GM18511 (cell line): ENCODE measurements around the gene PPP1R2C.

Experiments used
- ATAC-seq: cut with Tn5 transposase; IDR thresholded peaks from one replicate; pipeline ENCODE4 v1.9.1; 2021; ENCODE audit warnings: mild to moderate bottlenecking, moderate library complexity; ENCODE audit not compliant: unreplicated experiment

The PPP1R2C gene

DNA sequence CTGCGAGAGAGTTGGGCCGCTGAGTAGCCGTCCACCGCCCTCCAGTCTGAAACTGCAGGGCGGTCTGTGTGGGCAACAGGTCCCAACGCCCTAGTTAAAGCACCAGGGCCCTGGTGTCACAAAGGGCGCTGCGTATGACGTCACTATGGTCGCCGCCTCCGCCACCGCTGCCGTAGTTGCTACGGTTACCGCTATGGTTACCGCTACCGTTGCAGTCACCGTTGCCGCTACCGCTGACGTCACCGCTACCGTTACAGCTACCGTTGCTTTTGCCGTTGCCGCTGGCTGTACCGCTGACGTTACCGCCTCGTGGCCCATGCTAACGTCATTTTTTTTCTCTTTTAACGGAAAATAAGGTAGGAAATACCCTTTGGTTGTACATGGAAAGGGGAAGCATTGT, at the start of gene PPP1R2C:
TSS of gene PPP1R2C (minus strand) at position 68 of the 400 bp plus-strand sequence. CDS start 84 bp downstream, outside the sequence.
- ATAC-seq, result no peak

DNA sequence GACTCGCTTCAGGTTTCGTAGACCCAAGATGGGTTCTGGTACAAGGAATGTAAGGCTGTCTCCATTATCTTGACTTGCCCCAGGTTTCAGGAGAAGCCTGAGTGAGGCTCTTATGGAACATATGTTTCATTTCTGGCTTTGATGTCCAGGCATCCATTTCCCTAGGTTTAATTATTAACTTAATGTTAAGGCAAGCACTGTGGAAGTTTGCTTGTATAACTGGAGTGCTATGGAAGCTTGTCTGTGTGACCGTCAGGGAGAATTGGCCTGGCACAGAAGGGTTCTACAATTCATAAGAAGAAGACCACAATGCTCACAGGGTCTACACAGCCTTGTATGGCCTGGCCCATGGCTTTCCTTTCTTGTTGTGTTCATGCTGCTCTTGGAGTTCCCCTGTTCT, 47.2 kb upstream of the PPP1R2C start:
- no peak for ATAC-seq

DNA sequence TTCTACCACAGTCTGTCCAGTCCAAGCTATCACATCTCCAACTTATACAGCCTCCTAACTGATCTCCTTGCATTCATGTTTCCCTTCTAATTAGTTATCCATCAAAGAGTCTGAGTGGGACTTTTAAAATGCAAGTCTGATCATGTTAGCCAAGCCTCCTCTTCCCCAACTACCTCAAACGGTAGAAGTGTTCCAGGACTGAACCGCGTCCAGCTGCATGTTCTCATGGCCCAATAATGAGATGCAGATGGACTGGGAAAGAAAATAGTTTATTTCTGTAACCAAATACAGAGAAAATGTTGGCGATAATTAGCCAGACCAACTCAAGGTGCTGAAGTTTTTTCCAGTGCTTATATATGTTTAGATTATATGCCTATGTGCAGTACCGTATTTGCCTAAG, 46.6 kb upstream of the PPP1R2C start:
- ATAC-seq, result no peak

DNA sequence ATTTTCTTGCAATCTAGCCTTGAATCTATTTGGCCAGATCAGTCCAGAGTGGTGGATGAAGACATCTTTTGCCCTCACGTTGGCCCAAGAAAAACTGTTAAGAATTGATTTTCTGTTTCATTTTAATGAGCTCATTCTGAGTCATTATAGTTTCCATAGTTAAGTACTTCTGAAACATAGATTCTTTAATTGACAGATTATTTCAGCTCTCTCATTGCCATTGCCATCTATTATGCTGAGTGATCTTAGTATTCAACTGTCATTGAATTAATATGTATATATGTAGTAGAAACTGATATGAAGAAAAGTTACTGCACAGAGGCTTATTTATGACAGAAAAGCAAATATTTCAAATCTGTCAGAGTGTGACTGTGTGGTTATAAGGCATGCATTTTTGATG, 45.5 kb upstream of the PPP1R2C start:
- ATAC-seq, result no peak

DNA sequence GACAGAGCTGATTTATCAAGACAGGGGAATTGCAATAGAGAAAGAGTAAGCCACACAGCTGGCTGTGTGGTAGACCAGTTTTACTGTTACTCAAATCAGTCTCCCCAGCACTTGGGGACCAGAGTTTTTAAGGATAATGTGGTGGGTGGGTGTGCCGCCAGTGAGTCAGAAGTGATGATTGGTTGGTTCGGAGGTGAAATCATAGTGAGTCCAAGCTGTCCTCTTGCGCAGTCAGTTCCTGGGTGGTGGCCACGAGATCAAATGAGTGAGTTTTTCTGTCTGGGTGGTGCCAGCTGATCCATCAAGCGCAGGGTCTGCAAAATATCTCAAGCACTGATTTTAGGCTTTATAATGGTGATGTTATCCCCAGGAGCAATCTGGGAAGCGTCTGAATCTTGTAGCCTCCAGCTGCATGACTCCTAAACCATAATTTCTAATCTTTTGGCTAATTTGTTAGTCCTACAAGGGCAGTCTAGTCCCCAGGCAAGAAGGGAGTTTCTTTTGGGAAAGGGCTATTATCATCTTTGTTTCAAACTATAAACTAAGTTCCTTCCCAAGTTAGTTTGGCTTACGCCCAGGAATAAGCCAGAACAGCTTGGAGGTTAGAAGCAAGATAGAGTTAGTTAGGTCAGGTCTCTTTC, 44.0 kb upstream of the PPP1R2C start:
- no peak for ATAC-seq

DNA sequence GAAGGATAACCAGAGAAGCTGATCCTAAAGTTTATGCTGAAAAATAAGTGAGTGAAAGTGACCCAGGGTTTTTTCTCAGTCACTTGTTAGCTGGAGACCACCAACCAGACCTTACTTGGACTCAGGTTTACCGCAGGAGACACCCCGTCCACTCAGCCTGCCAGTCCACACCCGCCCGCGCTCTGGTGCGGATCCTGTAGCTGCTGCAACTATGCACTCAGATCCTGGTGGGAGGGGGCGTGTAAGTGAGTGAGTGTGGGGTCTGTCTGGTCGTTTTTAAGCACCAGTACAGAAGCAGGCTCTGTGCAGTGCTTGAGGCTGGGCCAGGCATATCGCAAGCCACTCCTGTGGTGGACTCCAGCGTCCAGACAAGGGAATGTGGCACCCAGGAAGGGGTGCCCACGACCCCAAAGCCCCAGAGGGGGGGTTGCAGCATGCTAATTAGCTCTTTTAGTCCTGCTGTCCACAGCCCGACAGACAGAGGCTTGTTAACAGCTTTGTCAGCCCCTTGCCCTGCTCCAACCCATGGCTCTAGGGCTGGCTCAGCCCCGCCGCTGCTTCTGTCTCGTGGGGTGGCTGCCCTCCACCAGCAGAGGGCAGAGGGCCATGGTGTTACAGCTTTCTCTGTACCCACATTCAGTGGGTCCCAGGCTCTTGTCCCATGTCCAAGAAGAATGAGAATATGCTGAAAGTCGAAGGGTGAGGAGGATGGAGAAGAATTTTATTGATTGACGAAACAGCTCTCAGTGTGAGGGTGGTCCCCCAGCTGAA, 40.4 kb upstream of the PPP1R2C start:
- ATAC-seq, result no peak

DNA sequence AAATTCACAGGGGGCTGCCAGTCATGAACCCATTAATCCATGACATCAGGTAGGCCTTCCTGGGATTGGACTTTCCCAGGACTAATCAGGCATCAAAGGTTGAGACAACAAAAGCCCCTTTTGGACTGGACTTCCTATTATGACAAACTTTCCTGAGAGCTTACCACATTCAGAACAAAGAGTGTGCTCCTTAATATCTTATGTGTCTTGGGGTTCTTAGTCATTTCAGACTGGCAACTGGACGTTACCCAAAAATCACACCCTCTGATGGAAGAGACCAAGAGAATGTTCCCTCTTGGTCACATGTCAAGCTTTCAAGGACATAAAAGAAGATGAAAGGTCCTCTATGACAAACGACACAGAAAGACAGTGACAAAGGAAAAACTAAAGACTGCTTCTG, 31.6 kb upstream of the PPP1R2C start:
- ATAC-seq, result no peak

DNA sequence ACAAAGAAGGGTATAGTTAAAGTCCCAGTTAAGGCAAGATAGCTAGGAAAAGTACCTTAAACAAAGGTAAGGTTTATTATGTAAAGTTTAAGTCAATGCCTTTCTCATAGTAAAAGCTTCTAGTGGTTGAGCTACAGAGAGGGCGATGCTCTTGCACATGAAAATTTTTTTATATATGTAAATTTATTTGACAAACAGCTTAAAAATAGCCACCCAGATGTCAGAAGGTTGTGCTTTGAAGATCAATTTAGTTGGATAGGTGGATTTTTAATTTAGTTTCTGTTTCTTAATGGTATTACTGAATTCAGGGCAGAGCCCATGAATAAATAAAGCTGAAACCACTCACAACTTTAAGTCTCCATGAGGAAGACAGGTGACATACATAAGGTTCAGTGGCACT, 29.4 kb upstream of the PPP1R2C start:
- no peak for ATAC-seq

DNA sequence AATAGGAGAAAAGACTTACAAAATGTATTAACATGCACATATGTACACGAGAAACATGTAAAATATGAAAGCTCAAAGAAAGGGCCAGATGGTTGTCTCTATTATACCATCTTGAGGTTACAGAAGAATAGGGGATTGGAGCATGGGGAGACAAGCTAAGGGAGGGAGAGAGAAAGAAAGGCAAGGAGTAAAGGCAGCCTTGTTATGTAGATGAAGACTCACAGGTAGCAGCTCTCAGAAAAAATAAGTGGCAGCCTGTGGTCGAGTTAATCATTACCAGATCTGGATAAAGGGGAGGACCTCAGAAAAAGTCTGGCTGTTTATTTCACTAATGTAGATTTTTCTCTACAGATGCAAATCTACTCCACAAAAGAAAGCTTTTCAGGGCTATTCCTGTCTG, 26.6 kb upstream of the PPP1R2C start:
- no peak for ATAC-seq

DNA sequence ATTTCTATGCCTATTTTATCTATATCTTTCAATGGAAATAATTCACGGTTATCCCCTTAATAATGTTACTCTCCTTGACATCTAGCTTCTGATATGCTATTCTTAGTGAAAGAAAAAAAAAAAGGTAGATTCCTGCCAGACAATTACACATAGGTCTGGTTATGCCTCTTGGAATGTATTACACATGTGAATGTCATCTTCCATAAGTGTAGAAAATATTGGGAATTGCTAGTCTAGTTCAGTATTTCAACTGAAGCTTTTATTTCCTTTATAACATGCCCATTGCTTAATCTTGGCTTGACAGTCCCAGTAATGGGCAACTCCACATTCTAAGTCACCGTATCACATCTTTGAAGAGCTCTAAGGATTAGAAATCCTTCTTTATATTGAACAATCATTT, 25.4 kb upstream of the PPP1R2C start:
- no peak for ATAC-seq

DNA sequence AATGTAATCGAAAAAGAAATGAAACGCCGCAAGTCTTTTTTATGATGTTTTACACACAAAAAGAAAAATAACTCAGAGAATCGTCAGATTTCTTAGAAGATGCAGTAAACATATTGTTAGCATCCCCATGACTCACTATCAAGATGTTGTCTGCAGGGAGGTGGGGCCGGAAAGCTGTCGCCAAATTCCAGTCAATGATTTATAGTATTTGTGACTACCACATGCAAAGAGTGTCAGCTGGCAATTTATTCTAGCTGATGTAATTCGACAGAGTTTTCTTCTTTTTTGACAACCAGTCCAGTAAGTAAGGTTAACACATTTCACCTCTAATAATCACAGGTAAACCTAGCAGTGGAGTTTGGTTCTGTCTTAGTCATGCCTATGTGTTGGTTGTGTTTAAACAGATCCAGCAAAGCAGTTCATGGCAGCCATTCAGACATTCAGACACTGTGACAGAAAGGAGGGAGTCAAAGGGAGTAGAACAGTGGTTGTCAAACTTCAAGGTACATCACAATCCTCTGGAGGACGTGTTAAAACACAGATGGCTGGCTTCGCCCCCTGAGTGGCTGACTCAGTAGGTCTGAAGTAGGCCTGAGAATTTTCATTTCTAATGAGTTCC, 19.8 kb upstream of the PPP1R2C start:
- ATAC-seq, result no peak

DNA sequence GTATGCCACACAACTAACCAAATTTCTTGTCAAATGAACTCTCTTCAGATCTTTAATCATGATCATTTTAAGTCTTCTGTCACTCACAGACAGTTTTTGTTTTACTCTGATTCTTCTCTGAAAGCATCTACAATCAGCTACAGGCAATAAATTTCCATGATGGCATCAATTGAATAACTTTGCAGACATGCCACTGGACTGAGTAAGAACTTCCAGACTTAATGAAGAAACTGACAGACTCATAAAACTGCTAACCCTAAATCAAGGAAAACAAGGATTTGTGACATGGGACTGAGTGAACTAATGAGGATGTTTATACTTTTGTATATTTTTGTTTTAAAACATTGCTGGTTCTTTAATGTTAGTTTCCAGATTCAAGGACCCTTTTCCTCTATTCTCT, 5.5 kb upstream of the PPP1R2C start:
- ATAC-seq, result no peak

DNA sequence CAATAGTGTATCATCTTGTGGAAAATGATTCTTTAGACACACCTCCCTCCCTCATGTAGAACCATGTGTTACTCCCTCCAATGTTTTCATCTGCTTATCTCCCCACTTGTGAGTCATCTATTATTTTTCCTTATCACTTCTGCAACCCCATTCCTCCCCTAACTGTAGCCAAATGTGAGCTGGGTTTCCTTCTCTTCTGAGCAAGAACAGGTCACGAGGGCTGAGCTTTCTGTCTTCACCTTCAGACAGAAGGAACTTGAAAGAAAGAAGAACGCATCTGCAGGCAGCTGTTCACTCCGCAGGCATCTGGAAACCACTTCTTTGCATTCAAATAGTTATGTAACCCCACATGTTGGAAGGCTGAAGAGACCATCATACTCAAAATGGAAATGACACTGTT, 1.8 kb downstream of the PPP1R2C start:
- ATAC-seq, result no peak

DNA sequence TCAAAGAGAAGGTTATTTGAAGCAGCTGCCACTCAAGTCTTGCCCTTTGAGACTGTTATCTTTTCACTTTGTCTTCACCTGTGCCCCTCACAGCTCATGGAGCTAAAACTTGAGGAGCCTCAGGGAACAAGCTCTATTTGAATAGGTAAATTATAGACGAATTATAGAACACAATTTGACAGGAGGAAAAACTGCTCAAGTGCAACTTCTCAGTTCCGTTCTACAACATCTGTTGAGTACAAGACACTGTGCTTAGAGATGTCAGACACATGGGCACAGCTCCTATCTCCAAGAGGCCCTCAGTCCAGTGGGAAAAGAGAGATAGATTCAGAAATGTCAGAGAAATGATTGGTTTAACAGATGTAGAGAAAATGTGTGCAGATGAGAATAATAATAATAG, 5.1 kb downstream of the PPP1R2C start:
- no peak for ATAC-seq

DNA sequence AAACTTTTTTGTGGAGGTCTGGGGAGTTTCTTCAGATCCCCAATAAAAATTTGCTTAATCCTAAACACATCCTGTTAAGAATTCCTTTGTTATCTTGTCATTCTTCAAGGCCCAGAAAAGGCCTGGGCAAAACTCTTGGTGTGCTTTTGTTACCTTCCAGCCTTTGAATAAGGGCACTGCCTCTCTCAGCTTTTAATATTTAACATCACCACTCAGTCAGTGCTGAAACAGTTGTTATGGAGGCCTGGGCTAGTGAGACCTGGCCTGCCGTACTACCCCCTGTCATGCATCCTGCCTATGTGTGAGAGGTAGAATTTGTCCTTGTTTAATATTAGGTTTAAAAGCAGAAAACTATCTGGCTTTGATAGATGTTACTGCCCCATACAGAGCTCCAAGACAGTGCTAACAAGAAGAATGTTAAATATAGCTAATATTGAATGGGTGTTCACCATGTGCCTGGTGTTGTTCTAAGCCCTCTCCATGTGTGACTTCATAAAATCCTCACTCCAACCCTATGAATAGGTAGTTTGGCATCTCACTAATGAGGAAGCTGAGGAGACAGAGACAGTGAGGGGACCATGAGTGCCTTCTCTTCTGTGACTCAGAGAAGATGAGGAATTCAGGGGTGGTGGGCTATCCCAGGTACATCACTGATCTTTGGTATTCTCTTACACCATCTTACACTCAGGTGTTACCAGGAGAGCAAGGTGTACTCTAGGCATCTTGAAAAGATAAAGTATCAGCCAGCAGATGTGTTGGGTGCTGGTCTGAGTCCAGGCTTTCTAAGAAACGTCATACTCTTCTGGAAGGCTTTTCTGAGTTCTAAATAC, 6.2 kb downstream of the PPP1R2C start:
- no peak for ATAC-seq

DNA sequence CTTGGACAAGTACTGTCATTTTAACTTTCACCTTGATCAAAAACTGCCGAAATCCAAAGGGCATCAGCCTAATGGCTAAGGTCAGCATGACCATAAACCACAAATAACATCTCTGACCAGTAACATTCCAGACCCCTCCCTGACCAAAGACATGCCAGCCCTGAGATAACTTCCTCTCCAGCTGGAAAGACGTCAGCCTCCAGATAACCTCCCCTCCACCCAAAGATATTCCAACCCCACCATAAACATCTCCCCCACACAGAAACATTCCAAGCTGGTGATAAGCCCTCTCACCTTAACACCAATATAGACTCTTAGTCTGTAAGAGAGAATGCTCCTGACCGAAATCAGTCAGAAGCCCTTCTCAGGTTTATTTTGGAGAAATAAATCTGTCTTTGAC, 7.4 kb downstream of the PPP1R2C start:
- ATAC-seq, result no peak

DNA sequence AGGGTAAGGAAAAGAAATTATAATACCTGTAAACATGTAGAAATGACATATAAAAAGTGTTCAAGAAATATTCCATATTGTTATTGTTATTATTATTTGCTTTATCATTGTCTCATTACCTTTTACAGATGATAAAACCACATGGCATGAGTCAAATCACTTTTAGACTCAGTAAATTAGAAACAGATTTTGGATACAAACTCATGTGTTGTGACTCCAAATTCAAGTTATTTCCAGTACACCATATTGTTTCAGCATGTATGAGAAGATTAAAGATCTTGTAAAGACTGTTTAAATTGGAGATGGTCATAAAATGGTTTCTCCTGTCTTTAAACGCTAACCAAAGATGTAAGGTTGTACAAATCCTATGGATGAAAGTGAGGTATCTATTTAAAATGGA, 18.1 kb downstream of the PPP1R2C start:
- no peak for ATAC-seq

DNA sequence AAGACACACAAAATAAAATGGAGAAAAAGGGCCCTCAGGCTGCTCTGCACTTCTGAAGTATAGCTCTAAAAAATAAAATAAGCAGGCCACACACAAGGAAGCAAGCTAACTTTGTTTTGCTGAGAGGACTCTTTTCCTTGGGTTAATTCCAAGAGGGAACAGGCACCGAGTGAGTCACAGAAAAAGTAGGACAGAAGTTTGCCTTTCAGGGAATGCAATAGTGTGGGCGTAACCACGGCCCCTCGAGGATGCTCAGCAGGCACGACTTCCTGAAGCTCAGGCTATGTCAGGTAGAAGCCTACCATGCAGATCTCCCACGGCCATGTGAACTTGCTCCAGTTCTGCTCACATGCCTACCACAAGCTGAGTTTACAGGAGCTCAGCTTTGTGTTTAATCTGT, 22.1 kb downstream of the PPP1R2C start:
- ATAC-seq, result no peak

DNA sequence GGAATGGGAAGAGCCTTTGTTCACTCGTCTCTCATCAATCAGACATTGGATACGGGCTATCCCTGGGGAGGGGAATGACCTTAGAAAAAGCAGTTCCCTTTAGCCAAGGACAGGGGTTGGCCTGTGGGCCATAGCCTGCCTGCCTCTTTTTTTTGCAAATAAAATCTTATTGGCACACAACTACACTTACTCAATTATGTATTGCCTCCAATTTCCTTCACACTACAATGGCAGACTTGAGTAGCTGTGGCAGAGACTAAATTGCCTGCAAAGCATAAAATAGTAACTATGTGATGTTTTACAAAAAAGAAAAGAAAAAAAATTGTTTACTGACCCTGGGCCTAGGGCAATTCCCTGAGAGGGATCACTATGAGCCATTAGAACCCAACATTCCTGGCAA, 23.4 kb downstream of the PPP1R2C start:
- ATAC-seq, result no peak

DNA sequence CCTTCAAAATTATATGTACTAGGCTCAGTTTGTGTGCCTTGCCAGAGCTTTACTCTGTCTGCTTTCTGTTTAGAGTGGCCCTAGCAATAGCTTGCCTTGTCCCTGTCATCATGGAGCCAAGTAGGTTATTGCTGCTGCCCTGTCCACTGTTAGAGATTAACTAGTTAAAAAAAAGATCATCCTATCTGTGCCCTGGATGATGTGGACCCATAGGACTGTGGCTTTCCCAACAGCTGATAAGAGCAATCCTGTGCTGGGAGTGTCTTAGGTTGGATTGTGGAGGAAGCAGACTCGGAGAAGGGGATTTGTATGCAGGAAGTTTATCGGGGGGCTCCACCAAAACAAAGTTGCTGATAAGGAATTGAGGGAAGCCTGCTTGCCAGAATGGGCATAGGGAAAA, 23.8 kb downstream of the PPP1R2C start:
- no peak for ATAC-seq

DNA sequence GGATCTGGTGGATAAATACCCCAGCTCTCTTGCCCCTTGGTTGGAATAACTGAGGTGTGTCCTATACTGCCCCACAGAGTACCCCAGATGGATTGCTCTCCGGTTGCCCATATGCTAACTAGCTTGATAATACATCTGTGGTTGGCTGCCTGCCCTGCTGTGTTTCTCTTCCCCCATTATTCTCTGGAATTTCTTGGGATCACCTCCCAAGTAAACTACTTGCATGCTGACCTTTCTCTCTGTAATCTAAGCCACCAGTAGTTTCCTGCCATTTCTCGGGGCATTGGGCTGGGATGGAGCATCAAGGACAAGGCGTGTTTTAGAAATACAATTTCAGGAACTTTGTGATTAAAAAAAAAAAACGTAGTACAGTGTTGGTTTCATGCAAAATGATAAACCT, 25.2 kb downstream of the PPP1R2C start:
- ATAC-seq, result no peak
